ENCODE measurements around the gene SCML1. TPM values are rescaled to one million over a fixed set of nuclear protein-coding genes. Genes with fewer than 3 reads are reported as not detected.

The SCML1 gene
- total RNA-seq, 1 donor from 2014 or later: 9.3 TPM

- no peaks in the 10 kb centered on the region for H3K9me3 Mint-ChIP-seq
These were observed 1.6 kb downstream of the SCML1 start for GRCh38 chrX:17738737-17739535.

GRCh38 chrX:17740137-17741122 lies 3.1 kb downstream of the SCML1 start:
- DNase-seq (ENCODE audit: extremely low spot score, unreplicated experiment): no peak
- Mint-ChIP-seq H3K9me3 (no peaks in the 10 kb centered on the region), H3K4me1 (ENCODE audit: unreplicated experiment) (peaks cover 9% of the 10 kb centered on the region), H3K27ac (no peak overlapping the region), H3K27me3 (no peaks in the 10 kb centered on the region), H3K4me3 (no peak overlapping the region), H3K36me3 (no peaks in the 10 kb centered on the region)
- TF ChIP-seq CTCF (conservative IDR thresholded peaks at IDR 0.05): no peak

More at GRCh38 chrX:17738737-17739535, 1.6 kb downstream of the SCML1 start:
- peak overlapping the region; percentile 88 for H3K27ac Mint-ChIP-seq
- no peaks in the 10 kb centered on the region for H3K27me3 Mint-ChIP-seq
- H3K4me1 Mint-ChIP-seq (ENCODE audit: unreplicated experiment): peaks cover 14% of the 10 kb centered on the region
- no peak for TF ChIP-seq CTCF (conservative IDR thresholded peaks at IDR 0.05)
- H3K4me3 Mint-ChIP-seq: peak overlapping the region; percentile 90
- H3K36me3 Mint-ChIP-seq: no peaks in the 10 kb centered on the region
- DNase-seq (ENCODE audit: extremely low spot score, unreplicated experiment): no peak

- Mint-ChIP-seq H3K4me3 (no peak overlapping the region), H3K36me3 (no peaks in the 10 kb centered on the region), H3K27ac (no peak overlapping the region), H3K9me3 (no peaks in the 10 kb centered on the region), H3K4me1 (ENCODE audit: unreplicated experiment) (peaks cover 9% of the 10 kb centered on the region), H3K27me3 (no peaks in the 10 kb centered on the region)
- no peak for DNase-seq (ENCODE audit: extremely low spot score, unreplicated experiment)
- no peak for TF ChIP-seq CTCF (conservative IDR thresholded peaks at IDR 0.05)
These were observed 3.8 kb downstream of the SCML1 start for GRCh38 chrX:17741123-17741511.

- Mint-ChIP-seq H3K27me3 (peaks cover 2% of the 10 kb centered on the region), H3K27ac (no peak overlapping the region), H3K36me3 (no peaks in the 10 kb centered on the region), H3K4me3 (no peak overlapping the region), H3K9me3 (no peaks in the 10 kb centered on the region), H3K4me1 (ENCODE audit: unreplicated experiment) (peaks cover 7% of the 10 kb centered on the region)
- no peak for DNase-seq (ENCODE audit: extremely low spot score, unreplicated experiment)
- TF ChIP-seq CTCF (conservative IDR thresholded peaks at IDR 0.05): no peak
These were observed 6.6 kb downstream of the SCML1 start for GRCh38 chrX:17743913-17744312.

GRCh38 chrX:17744896-17745523 lies 7.7 kb downstream of the SCML1 start:
- Mint-ChIP-seq H3K27me3 (peaks cover 2% of the 10 kb centered on the region), H3K9me3 (no peaks in the 10 kb centered on the region), H3K36me3 (no peaks in the 10 kb centered on the region), H3K27ac (no peak overlapping the region), H3K4me3 (no peak overlapping the region), H3K4me1 (ENCODE audit: unreplicated experiment) (peaks cover 3% of the 10 kb centered on the region)
- TF ChIP-seq CTCF (conservative IDR thresholded peaks at IDR 0.05): peak; percentile 72
- no peak for DNase-seq (ENCODE audit: extremely low spot score, unreplicated experiment)
